ENCODE results near the gene MTHFR. TPM values are rescaled to one million over a fixed set of nuclear protein-coding genes. Genes with fewer than 3 reads are reported as not detected.

Gene MTHFR
- total RNA-seq, 1 donor from 2014 or later = 13.0 TPM

- Histone ChIP-seq H3K9ac (ENCODE audit: low read length) (no peak overlapping the region), H3K79me2 (ENCODE audit: insufficient read depth, low read length) (no peaks in the 10 kb centered on the region), H4K20me1 (ENCODE audit: insufficient read depth, low read length) (no peaks in the 10 kb centered on the region), H3K4me3 (ENCODE audit: insufficient read depth, low read depth, low read length) (no peak overlapping the region), H3K27me3 (ENCODE audit: insufficient read depth, low read length) (no peaks in the 10 kb centered on the region), H3K27ac (ENCODE audit: low read depth, low read length) (no peak overlapping the region), H3K36me3 (ENCODE audit: insufficient read depth, low read length) (no peaks in the 10 kb centered on the region), H3K4me2 (ENCODE audit: low read length) (no peak overlapping the region), H3K9me3 (ENCODE audit: insufficient read depth, low read depth, low read length) (no peaks in the 10 kb centered on the region), H3K4me1 (ENCODE audit: insufficient read depth, low read length) (no peaks in the 10 kb centered on the region), H2AFZ (ENCODE audit: low read depth, low read length) (no peak overlapping the region)
- H3K4me1 Mint-ChIP-seq (ENCODE audit: low read depth, unreplicated experiment) = no peaks in the 10 kb centered on the region
- no peak overlapping the region for H3K27ac Mint-ChIP-seq (ENCODE audit: unreplicated experiment)
- peaks cover 20% of the 10 kb centered on the region for H3K27me3 Mint-ChIP-seq (ENCODE audit: low read depth, unreplicated experiment)
- no peaks in the 10 kb centered on the region for H3K9me3 Mint-ChIP-seq (ENCODE audit: unreplicated experiment)
- no peak for FAIRE-seq
- no peak for DNase-seq (ENCODE audit: low read depth)
- no peaks in the 10 kb centered on the region for H3K36me3 Mint-ChIP-seq (ENCODE audit: low read depth, unreplicated experiment)
- no peak for TF ChIP-seq EZH2 (IDR thresholded peaks at IDR 0.05; ENCODE audit: insufficient read depth, low read length)
- TF ChIP-seq, protein P1, sequence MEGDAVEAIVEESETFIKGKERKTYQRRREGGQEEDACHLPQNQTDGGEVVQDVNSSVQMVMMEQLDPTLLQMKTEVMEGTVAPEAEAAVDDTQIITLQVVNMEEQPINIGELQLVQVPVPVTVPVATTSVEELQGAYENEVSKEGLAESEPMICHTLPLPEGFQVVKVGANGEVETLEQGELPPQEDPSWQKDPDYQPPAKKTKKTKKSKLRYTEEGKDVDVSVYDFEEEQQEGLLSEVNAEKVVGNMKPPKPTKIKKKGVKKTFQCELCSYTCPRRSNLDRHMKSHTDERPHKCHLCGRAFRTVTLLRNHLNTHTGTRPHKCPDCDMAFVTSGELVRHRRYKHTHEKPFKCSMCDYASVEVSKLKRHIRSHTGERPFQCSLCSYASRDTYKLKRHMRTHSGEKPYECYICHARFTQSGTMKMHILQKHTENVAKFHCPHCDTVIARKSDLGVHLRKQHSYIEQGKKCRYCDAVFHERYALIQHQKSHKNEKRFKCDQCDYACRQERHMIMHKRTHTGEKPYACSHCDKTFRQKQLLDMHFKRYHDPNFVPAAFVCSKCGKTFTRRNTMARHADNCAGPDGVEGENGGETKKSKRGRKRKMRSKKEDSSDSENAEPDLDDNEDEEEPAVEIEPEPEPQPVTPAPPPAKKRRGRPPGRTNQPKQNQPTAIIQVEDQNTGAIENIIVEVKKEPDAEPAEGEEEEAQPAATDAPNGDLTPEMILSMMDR (IDR thresholded peaks at IDR 0.05; ENCODE audit: insufficient read depth, low read depth, low read length) = no peak
- no peak overlapping the region for H3K4me3 Mint-ChIP-seq (ENCODE audit: unreplicated experiment)
Measured at GRCh38 chr1:11778844-11779623, 26.7 kb downstream of the MTHFR start.

GRCh38 chr1:11778336-11778735, 27.4 kb downstream of the MTHFR start:
- no peak overlapping the region for H3K4me2 ChIP-seq (ENCODE audit: low read length)
- no peak for TF ChIP-seq EZH2 (IDR thresholded peaks at IDR 0.05; ENCODE audit: insufficient read depth, low read length)
- TF ChIP-seq, protein P1 (IDR thresholded peaks at IDR 0.05; ENCODE audit: insufficient read depth, low read depth, low read length) = no peak
- peaks cover 20% of the 10 kb centered on the region for H3K27me3 Mint-ChIP-seq (ENCODE audit: low read depth, unreplicated experiment)
- no peaks in the 10 kb centered on the region for H3K9me3 Mint-ChIP-seq (ENCODE audit: unreplicated experiment)
- FAIRE-seq (no peak), DNase-seq (ENCODE audit: low read depth) (no peak)
- no peaks in the 10 kb centered on the region for H3K36me3 ChIP-seq (ENCODE audit: insufficient read depth, low read length)
- H2AFZ ChIP-seq (ENCODE audit: low read depth, low read length) = no peak overlapping the region
- no peak overlapping the region for H3K4me3 ChIP-seq (ENCODE audit: insufficient read depth, low read depth, low read length)
- H3K9me3 ChIP-seq (ENCODE audit: insufficient read depth, low read depth, low read length) = no peaks in the 10 kb centered on the region
- H3K9ac ChIP-seq (ENCODE audit: low read length) = no peak overlapping the region
- H3K27ac ChIP-seq (ENCODE audit: low read depth, low read length) = no peak overlapping the region
- no peaks in the 10 kb centered on the region for H3K36me3 Mint-ChIP-seq (ENCODE audit: low read depth, unreplicated experiment)
- no peak overlapping the region for H3K27ac Mint-ChIP-seq (ENCODE audit: unreplicated experiment)
- H3K27me3 ChIP-seq (ENCODE audit: insufficient read depth, low read length) = no peaks in the 10 kb centered on the region
- H3K4me3 Mint-ChIP-seq (ENCODE audit: unreplicated experiment) = no peak overlapping the region
- no peaks in the 10 kb centered on the region for H3K4me1 Mint-ChIP-seq (ENCODE audit: low read depth, unreplicated experiment)
- no peaks in the 10 kb centered on the region for H3K79me2 ChIP-seq (ENCODE audit: insufficient read depth, low read length)
- no peaks in the 10 kb centered on the region for H4K20me1 ChIP-seq (ENCODE audit: insufficient read depth, low read length)
- H3K4me1 ChIP-seq (ENCODE audit: insufficient read depth, low read length) = no peaks in the 10 kb centered on the region

DNA sequence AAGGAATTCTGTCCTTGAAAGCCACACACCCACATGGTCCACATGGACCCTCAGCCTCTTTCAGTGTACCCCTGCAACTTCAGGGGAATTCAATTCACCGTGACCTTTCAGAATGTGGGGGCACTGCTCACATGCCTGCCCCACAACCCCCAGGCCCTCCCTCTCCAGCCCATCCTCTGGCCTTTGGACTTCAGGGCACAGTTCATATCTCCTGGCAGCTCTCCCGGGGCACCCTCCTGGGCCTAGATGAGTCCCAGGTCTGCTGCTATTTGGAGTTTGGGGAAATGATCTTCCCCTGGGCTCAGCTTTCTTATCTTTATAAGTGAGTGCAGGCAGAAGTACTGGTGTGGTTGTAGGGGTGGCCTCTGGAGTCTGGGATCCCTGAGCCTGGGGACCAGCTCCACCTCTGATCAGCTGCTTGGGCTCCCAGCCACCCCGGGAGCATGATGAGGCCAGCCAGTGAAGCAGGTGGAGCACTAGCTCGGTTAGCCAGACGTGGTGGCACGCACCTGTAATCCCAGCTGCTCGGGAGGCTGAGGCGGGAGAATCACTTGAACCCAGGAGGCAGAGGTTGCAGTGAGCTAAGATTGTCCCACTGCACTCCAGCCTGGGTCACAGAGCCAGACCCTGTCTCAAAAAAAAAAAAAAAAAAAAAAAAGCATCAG, 28.0 kb downstream of the MTHFR start:
- no peaks in the 10 kb centered on the region for H4K20me1 ChIP-seq (ENCODE audit: insufficient read depth, low read length)
- no peak overlapping the region for H3K4me3 ChIP-seq (ENCODE audit: insufficient read depth, low read depth, low read length)
- TF ChIP-seq, protein P1 (IDR thresholded peaks at IDR 0.05; ENCODE audit: insufficient read depth, low read depth, low read length) = no peak
- TF ChIP-seq EZH2 (IDR thresholded peaks at IDR 0.05; ENCODE audit: insufficient read depth, low read length) = no peak
- H3K36me3 ChIP-seq (ENCODE audit: insufficient read depth, low read length) = no peaks in the 10 kb centered on the region
- no peak overlapping the region for H3K4me2 ChIP-seq (ENCODE audit: low read length)
- H3K4me1 ChIP-seq (ENCODE audit: insufficient read depth, low read length) = no peaks in the 10 kb centered on the region
- DNase-seq (ENCODE audit: low read depth) (no peak), FAIRE-seq (no peak)
- H3K27me3 Mint-ChIP-seq (ENCODE audit: low read depth, unreplicated experiment) = peaks cover 18% of the 10 kb centered on the region
- no peaks in the 10 kb centered on the region for H3K9me3 ChIP-seq (ENCODE audit: insufficient read depth, low read depth, low read length)
- H3K27ac ChIP-seq (ENCODE audit: low read depth, low read length) = no peak overlapping the region
- H3K9me3 Mint-ChIP-seq (ENCODE audit: unreplicated experiment) = no peaks in the 10 kb centered on the region
- no peak overlapping the region for H3K27ac Mint-ChIP-seq (ENCODE audit: unreplicated experiment)
- no peaks in the 10 kb centered on the region for H3K36me3 Mint-ChIP-seq (ENCODE audit: low read depth, unreplicated experiment)
- H3K4me3 Mint-ChIP-seq (ENCODE audit: unreplicated experiment) = no peak overlapping the region
- no peaks in the 10 kb centered on the region for H3K4me1 Mint-ChIP-seq (ENCODE audit: low read depth, unreplicated experiment)
- H3K79me2 ChIP-seq (ENCODE audit: insufficient read depth, low read length) = no peaks in the 10 kb centered on the region
- no peaks in the 10 kb centered on the region for H3K27me3 ChIP-seq (ENCODE audit: insufficient read depth, low read length)
- H3K9ac ChIP-seq (ENCODE audit: low read length) = no peak overlapping the region
- H2AFZ ChIP-seq (ENCODE audit: low read depth, low read length) = no peak overlapping the region

Measured in astrocyte (in vitro differentiated cells and primary cell).